ENCODE measurements around the gene NXPH3.

Gene NXPH3

DNA sequence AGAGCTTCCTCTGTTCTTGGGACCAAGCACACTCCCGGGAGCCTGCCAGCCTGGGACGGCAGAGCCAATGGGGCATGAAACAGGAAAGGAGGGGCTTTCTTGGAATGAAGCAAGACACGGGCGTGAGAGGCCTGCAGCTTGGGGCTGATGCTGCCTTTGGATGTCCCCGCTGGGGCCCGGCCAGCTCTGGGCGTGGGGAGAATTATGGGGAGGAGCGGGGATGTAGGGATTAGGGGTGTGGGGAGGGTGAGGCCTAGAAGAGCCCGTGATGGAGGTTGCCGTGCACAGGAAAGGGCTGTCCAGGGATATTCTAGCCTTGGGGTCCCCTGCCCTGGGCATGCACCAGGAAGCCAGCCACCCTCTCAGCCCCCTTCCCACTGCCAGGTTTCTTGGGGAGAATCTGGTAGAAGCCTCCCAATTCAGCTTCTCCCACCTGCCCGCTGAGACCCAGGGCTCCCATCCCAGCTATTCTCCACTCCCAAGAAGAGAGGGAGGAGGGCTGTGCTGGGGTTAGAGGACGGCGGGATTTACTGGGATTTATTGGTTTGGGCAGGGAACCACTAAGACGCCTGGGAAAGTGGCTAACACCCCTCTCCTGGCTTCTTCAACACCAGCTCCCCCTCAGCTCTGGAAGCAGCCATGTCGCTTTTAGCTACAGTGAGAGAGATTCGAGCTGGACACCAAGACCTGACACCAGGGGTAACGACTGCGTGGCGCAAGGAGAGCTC is 20.0 kb upstream of the NXPH3 start:
- no peak for ATAC-seq (ENCODE audit: low read depth)
- TF ChIP-seq, protein P1, sequence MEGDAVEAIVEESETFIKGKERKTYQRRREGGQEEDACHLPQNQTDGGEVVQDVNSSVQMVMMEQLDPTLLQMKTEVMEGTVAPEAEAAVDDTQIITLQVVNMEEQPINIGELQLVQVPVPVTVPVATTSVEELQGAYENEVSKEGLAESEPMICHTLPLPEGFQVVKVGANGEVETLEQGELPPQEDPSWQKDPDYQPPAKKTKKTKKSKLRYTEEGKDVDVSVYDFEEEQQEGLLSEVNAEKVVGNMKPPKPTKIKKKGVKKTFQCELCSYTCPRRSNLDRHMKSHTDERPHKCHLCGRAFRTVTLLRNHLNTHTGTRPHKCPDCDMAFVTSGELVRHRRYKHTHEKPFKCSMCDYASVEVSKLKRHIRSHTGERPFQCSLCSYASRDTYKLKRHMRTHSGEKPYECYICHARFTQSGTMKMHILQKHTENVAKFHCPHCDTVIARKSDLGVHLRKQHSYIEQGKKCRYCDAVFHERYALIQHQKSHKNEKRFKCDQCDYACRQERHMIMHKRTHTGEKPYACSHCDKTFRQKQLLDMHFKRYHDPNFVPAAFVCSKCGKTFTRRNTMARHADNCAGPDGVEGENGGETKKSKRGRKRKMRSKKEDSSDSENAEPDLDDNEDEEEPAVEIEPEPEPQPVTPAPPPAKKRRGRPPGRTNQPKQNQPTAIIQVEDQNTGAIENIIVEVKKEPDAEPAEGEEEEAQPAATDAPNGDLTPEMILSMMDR (IDR thresholded peaks at IDR 0.05; ENCODE audit: poor library complexity, severe bottlenecking), result no peak
- no peak overlapping the region for H3K4me3 ChIP-seq (ENCODE audit: severe bottlenecking)
- no peaks in the 10 kb centered on the region for H3K27me3 ChIP-seq (ENCODE audit: insufficient read depth, poor library complexity, severe bottlenecking)
- no peak for DNase-seq (ENCODE audit: low spot score)
- no peaks in the 10 kb centered on the region for H3K36me3 ChIP-seq (ENCODE audit: low read depth)
- no peaks in the 10 kb centered on the region for H3K4me1 ChIP-seq (ENCODE audit: insufficient read depth, poor library complexity, severe bottlenecking)
- H3K9me3 ChIP-seq (ENCODE audit: severe bottlenecking), result no peaks in the 10 kb centered on the region
- H3K27ac ChIP-seq (ENCODE audit: poor library complexity, severe bottlenecking), result no peak overlapping the region

DNA sequence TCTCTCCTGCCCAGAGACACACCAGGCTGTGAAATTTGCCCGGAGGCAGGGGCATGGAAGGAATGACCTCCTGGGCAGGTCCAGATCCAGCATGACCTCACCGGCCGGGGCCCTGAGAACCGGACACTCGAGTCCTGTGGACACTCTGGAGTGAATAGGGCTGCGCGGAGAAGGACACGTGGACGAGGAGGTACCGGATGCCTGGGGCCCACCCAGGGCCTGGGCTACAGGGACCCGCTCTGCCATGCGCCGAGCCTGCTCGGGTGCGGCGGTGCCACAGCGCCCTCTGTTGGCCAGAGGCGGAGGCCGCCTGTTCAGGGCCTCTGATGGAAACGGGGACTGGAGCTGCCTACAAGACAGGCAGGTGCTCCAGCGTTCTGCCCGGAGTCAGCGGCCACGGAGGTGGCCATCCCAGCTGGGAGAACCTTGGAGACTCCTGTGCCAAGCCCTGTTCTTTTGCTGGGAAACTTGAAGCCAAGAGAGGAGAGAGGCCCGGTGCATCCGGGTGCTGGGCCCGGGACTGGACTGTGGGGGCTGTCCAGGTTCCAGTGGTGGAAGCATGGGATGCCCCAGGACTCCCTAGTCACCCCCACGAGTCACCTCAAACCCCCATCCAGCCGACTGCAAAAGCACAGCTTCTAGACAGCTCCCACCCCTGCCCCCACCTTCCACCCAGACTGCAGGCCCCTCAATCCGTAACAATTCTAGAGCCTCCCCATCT is 19.3 kb upstream of the NXPH3 start:
- Histone ChIP-seq H3K27me3 (ENCODE audit: insufficient read depth, poor library complexity, severe bottlenecking) (no peaks in the 10 kb centered on the region), H3K4me1 (ENCODE audit: insufficient read depth, poor library complexity, severe bottlenecking) (no peaks in the 10 kb centered on the region), H3K36me3 (ENCODE audit: low read depth) (no peaks in the 10 kb centered on the region), H3K9me3 (ENCODE audit: severe bottlenecking) (no peaks in the 10 kb centered on the region), H3K27ac (ENCODE audit: poor library complexity, severe bottlenecking) (no peak overlapping the region), H3K4me3 (ENCODE audit: severe bottlenecking) (no peak overlapping the region)
- ATAC-seq (ENCODE audit: low read depth) (peak; percentile 88), DNase-seq (ENCODE audit: low spot score) (peak; percentile 68)
- TF ChIP-seq, protein P1 (IDR thresholded peaks at IDR 0.05; ENCODE audit: poor library complexity, severe bottlenecking), result peak; percentile 96

DNA sequence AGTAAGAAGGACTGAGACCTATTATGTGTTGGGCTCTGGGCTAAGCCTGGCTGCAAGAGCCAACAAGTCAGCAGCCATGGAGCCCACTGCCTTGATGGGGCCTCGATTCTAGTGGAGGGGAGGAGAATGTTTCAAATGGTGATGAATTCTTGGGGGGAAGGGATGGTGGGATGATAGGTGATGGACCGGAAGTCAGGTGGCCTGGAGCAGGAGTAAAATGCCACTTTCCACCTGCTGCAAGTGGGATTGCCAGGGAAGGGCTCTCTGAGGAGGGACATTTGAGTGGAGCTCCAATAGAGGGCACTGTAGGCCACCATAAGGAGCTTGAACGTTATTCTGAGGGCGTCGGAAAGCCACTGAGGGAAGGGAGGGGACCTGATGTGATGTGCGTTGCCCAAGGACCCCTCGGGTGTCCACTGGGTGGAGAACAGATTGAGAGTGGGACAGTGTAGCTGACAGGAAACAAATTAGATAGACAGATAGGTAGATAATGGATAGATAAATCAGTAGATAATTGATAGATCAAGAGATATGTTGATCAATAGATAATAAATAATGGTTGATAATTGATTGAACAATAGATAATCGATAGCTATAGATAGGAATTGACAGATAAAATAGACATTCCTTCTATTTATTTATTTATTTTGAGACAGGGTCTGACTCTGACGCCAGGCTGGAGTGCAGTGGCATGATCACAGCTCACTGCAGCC is 18.2 kb upstream of the NXPH3 start:
- DNase-seq (ENCODE audit: low spot score) (no peak), ATAC-seq (ENCODE audit: low read depth) (peak; percentile 39; the same call in 1 of the 3 replicates)

DNA sequence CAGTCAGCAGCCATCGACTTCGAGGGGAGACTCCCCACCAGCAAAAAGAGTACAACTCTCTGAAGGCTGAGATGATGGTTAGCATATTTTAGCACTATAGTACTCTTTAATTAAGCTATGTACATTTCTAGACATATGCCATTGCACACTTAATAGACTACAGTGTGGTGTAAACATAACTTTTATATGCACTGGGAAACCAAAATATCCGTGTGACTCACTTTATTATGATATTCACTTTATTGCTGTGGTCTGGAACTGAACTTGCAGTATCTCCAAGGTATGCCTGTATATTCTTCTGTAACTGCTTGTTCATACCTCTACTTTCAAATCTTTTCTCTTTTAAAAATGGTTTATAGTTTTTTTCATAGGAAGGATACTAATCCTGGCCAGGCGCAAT is 11.0 kb upstream of the NXPH3 start:
- H3K9me3 ChIP-seq (ENCODE audit: severe bottlenecking), result no peaks in the 10 kb centered on the region
- ATAC-seq (ENCODE audit: low read depth) (no peak), DNase-seq (ENCODE audit: low spot score) (no peak)
- TF ChIP-seq, protein P1 (IDR thresholded peaks at IDR 0.05; ENCODE audit: poor library complexity, severe bottlenecking), result no peak
- H3K4me3 ChIP-seq (ENCODE audit: severe bottlenecking), result no peak overlapping the region
- H3K27ac ChIP-seq (ENCODE audit: poor library complexity, severe bottlenecking), result no peak overlapping the region
- H3K36me3 ChIP-seq (ENCODE audit: low read depth), result no peaks in the 10 kb centered on the region
- H3K27me3 ChIP-seq (ENCODE audit: insufficient read depth, poor library complexity, severe bottlenecking), result no peaks in the 10 kb centered on the region
- H3K4me1 ChIP-seq (ENCODE audit: insufficient read depth, poor library complexity, severe bottlenecking), result peaks cover 14% of the 10 kb centered on the region

More for the DNA sequence above, 18.2 kb upstream of the NXPH3 start:
- H3K27me3 ChIP-seq (ENCODE audit: insufficient read depth, poor library complexity, severe bottlenecking), result no peaks in the 10 kb centered on the region
- no peak overlapping the region for H3K27ac ChIP-seq (ENCODE audit: poor library complexity, severe bottlenecking)
- no peaks in the 10 kb centered on the region for H3K9me3 ChIP-seq (ENCODE audit: severe bottlenecking)
- TF ChIP-seq, protein P1 (IDR thresholded peaks at IDR 0.05; ENCODE audit: poor library complexity, severe bottlenecking), result peak; percentile 64
- H3K4me3 ChIP-seq (ENCODE audit: severe bottlenecking), result no peak overlapping the region
- no peaks in the 10 kb centered on the region for H3K4me1 ChIP-seq (ENCODE audit: insufficient read depth, poor library complexity, severe bottlenecking)
- H3K36me3 ChIP-seq (ENCODE audit: low read depth), result no peaks in the 10 kb centered on the region
